ENCODE measurements around the gene PPARD. TPM values are rescaled to one million over a fixed set of nuclear protein-coding genes. Genes with fewer than 3 reads are reported as not detected.
"Not testable (repeated sequence)": the region's sequence is repeated elsewhere in the genome, so short reads cannot be mapped to it uniquely, and the experiment has no call there.

PPARD gene
- total RNA-seq, 1 donor from 2014 or later = 17.5 TPM

DNA sequence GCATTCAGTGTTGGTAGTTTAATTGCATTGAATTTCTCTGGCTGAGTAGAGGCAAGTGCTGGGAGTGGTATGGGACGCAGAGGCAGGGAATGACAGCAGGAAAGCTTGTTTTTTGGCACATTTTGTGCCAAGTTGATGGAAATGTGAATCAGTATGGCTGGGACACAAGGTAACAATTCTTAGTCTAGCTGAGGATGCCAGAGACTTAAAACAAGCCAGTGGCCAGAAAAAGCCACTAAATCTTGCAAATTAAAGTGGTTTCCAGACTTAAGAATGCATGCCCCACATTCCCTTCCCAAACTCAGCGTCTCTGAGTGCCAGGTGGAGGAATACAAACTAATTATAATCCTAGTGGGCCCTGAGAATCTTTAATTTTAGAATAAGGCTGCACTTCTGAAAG lies 35.9 kb downstream of the PPARD start:
- no peak for DNase-seq (ENCODE audit: low spot score)

DNA sequence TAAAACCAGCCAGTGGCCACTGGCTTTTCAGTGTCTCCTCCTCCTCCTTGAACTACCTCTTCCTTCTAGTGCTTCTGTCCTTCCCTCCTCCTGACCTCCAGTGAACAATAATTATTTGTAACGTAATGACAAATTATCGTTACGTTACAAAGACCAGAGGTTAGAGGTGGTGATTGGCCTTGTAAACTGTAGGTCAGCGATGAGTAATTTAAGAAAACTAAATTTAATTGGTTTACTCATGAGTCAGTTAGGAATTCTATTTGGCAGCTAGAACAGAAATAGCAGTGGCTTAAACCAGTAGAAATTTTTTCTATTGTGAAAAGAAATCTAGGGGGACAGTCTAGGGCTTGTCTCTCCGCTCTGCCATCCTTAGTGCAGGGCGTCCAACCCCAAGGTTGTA lies 38.8 kb downstream of the PPARD start:
- no peak for DNase-seq (ENCODE audit: low spot score)

DNA sequence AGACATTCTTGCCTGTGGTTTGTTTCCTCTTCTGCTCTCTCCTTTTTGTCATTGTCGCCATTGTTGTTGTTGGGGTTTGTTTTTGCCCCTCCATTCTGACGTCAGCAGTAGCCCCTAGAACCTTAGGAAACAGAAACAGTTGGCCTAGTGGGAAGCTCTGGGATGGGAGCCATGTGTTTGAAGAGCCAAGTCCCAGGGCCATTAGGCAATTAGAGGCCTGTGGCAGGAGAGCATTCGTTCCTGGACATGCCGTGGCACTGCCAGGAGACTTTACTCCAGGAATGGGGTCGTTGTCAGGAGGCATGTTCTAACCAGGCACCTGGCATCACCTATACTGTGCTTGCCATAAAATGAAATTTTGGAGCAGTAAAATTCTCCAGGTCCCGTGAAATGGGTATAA lies 39.7 kb downstream of the PPARD start:
- DNase-seq (ENCODE audit: low spot score) = no peak

DNA sequence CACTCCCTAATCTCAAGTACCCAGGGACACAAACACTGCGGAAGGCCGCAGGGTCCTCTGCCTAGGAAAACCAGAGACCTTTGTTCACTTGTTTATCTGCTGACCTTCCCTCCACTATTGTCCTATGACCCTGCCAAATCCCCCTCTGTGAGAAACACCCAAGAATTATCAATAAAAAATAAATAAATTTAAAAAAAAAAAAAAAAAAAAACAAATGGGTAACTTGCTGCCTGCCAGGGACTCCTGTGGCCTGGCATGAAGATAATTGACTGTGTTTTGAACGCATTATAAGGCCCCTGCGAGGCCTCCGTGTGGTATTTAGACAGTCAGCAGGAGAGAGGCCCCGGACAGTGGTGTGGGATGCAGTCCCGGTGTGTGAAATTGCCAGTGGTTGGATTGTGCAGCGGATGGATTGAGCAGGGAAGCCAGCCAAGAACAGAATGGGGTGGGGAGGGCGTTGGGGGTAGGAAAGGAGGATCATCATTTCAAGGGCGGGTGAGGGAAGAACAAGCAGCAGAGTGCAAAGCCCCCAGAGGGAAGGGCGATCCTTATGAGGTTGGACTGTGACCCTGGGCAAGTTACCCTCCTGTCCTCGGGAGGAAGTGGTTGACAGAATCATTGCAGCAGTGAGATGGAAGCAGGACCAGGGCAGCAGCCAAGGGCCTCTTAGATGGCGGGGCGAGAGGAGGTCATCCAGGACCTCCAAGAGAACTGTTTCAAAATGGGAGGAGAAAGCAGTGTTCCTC lies 43.3 kb downstream of the PPARD start:
- DNase-seq (ENCODE audit: low spot score) = no peak

DNA sequence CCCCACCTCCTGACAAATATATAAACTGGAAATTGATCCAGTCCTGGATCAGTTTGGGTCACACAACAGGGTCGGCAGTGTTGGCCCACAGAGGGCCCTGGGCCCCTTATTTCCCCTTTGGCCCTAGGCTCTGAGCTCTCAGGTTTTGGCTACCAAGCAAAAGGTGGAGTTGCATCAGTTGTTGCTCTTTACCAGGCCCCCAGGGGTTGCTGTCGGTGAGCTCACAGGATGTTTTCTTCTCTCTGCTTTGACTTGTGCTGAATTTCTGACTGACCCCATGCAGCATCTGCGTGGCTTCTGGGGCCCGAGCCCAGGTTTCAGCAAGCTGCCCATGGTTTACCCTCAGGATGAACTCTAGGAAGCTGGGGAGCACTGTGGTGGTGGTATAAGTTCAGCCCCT lies 44.6 kb downstream of the PPARD start:
- no peak for DNase-seq (ENCODE audit: low spot score)

DNA sequence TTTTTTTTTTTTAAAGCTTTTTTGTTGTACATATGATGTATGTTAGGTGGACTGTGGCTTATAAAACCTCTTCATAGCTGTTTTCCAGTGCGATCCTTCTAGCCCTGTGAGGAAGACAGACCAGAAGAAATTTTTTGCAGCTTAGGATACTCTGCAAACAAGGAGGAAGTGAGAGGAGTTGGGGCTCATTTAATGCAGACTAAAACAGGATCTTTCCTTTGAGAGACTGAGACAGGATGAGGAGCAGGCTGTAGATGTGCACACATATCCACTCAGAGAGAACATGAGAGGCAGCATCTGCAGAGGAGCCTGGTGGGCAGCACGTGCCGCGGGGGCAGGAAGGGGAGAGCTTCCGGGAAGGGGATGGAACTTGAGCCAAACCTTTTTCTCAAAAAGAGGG lies 45.7 kb downstream of the PPARD start:
- no peak for DNase-seq (ENCODE audit: low spot score)

DNA sequence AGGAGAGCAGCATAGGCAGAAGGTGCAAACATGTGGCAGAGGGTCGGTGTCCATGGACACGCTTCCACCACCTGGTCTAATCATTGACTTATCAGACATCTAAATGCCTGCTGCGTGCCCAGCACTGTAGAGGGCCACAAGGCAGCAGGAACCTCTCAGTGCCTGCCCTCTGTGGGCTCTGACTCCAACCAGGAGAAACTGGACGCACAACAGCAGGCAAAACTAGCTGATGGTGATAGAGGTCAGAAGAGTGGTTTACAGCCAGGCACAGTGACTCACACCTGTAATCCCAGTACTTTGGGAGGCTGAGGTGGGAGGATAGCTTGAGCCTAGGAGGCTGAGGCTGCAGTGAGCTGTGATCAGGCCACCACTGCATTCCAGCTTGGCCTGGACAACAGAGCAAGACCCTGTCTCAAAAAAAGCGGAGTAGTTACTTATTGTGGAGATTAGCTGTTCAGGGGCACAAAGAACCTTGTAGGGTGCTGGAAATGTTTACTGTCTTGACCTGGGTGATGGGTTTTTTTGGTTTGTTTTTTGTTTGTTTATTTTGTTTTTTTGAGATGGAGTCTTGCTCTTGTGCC lies 46.5 kb downstream of the PPARD start:
- DNase-seq (ENCODE audit: low spot score) = no peak

DNA sequence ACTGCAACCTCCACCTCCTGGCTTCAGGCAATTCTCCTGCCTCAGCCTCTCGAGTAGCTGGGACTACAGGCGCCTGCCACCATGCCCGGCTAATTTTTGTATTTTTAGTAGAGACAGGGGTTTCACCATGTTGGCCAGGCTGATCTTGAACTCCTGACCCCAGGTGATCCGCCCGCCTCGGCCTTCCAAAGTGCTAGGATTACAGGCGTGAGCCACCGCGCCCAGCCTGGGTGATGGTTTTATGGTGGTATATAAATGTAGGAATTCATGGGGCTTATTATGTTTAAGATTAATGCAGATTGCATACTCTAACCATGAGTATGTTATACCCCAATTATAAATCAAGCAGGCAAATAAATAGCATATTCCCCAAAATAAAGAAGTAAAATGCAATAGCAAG lies 47.0 kb downstream of the PPARD start:
- DNase-seq (ENCODE audit: low spot score) = not testable (repeated sequence)

DNA sequence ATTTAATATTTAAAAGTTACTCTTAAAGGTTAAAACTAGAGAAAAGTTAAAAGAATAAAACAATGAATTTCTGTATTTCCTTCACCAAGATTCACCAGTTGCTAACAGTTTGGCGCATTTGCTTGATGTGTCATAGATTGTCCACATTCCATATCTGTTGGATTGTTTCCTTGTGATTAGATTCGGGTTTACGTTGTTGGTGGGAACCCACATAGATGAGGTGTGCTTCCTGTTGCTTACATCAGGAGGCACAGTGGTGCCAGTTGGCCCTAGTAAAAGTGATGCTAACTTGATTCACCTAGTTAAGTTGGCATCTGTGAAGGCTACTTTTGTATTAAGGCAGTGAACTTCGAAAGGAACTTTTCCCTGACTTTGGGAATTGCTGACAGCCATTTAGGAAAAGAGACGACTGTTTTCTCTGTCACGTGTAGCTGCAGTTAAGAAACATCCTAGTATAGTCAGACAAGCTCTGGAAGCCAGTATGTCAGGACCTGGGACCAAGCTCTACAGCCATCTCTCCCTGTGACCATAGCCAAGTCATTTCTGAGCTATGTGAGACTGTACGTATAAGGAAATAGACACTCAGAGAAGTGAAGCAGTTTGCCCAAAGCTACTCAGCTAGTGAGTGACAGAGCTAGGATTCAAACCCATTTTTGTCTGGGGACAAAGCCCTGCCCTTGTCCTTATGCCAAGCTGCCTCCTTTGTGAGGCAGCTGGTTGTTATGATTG lies 49.0 kb downstream of the PPARD start:
- no peak for DNase-seq (ENCODE audit: low spot score)

DNA sequence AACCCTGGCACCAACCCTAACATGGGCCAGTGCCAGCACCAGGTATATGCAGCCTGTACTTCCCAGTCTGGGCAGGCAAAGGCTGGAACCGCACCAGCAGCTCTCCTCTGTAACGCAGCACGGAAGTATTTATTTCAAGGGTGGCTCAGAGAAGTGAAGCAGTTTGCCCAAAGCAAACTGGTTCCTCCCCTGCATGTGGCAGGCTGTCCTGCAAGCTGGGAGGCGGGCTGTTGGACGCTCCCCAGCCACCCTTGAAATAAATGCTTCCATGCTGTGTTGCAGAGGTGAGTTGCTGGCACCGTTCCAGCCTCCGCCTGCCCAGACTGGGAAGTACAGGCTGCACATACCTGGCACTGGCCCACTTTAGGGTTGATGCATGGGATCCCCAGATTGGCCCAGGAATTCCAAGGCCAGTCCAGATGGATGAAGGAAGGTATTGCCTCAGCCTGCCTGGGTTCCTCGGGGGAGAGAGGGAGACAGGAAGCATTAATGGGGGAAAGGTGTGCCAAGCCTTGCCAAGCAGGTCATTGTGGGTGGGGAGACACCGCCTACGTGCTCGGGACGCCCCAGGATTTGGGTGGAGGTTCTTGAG lies 49.8 kb downstream of the PPARD start:
- DNase-seq (ENCODE audit: low spot score) = no peak

DNA sequence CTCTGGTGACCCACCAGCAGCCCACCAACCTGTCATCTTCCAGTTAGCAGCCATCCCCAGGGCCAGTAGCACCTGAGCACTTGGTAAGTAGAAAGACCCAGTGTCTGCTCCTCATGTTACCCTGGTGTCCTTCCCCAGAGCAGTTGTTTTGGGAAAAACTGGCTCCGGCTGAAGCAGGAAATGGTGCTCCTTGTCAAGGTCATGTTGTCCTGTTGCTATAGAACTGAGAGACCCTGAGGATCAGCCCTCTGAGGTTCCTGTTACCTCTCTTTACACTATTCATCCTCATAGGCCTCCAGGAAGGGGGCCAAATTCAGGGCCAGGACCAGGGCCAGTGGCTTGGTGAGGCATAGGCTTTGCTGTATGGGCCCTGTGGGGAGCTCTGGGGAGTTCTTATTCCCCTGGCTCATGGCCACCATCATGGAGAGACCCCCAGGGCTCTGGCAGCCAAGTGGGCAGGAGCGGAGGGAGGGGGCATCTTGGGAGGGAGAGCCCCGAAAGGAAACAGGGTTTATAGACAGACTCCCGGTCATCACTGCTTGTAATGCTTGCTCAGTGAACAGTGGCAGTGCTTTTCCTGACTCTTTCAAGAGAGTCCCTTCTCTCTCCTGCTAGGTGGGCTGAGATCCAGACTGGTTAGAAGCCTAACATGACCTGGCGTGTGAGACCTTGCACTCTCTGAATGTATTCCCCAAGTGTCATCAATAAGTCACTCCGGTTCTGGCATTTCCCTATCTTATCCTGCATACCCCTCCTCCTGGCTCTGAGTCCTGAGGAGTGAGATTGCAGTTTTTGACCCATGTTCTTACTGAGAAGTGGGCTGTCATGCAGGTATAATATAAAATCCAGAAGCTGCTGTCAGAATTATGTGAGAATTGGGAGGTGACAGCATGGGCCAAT lies 50.7 kb downstream of the PPARD start:
- DNase-seq (ENCODE audit: low spot score) = no peak

DNA sequence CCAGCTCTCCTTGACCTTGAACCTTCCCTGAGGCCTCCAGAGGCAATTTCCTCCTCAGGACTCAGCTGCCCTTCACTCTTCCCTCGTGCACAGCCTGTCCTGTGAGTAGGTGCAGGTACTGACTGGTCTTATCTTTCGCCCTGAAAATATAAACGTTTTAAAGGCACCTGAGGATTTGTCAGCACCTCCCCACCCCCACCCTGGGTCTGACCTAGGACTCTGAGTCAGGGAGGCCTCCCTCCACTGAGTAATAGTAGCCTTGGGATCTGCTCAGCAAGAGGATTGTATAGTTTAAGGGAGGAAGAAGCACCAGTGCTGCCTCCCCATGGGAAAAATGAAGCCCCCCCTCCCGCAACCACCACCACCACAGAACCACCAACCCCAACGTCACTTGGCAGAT lies 54.6 kb downstream of the PPARD start:
- DNase-seq (ENCODE audit: low spot score) = no peak

DNA sequence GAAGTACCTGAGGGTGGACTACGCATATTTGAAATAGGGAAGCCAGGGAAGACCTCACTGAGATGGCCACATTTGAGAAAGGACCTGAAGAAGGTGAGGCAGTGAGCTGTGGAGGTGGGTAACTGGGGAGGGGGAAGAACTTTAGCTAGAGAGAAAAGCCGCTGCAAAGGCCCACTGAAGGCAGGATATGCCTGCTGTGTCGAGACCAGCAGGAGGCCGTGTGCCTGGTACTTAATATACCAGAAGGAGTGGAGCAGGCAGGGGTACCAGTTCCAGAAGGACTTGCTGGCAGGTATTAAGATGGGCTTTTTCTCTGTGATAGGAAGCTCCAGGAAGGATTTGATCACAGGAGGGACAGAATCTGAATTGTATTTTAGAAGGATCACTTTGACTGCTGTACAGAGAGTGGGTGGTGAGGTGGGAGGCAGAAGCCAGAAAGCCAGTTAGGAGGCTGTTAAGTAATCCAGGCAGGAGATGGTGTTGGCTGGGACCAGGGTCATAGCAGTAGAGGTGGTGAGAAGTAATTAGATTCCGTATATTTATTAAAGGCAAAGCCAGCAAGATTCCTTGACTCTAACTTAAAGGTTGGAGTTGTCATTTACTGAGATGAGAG lies 55.6 kb downstream of the PPARD start:
- DNase-seq (ENCODE audit: low spot score) = no peak

DNA sequence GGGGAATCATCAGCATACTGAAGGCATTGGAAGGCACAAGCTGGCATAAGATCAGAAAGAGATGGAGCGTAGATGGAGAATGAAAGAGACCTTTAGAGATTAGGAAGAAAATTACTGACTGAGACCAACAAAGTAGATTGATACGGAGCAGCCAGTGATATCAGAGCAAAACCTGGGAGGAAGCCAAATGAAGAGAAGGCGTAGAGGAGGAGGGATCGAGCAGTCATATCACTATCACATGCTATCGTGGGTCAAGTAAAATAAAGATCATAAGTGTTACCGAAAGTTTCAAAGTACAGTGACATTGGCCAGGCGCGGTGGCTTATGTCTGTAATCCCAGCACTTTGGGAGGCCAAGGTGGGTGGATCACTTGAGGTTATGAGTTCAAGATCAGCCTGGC lies 56.2 kb downstream of the PPARD start:
- DNase-seq (ENCODE audit: low spot score) = no peak

DNA sequence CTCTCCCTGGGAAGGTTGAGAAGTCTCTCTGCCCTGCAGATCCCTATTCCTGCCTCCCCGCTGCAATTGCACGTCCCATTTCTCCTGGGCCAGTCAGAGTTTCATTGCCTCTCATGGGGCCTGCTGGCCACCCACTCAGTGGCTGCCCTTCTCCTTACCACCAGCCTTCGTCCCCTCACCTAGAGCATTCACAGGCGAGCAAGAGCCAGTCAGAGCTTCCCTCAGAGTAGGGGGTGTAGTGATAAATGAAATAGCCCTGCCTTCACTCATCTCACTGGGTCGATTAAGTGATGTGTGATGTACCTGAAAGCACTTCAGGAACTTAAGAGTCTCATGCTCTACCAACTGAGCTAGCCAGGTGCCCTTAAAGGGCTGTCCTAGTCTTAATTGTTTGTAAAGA lies 57.8 kb downstream of the PPARD start:
- DNase-seq (ENCODE audit: low spot score) = no peak

DNA sequence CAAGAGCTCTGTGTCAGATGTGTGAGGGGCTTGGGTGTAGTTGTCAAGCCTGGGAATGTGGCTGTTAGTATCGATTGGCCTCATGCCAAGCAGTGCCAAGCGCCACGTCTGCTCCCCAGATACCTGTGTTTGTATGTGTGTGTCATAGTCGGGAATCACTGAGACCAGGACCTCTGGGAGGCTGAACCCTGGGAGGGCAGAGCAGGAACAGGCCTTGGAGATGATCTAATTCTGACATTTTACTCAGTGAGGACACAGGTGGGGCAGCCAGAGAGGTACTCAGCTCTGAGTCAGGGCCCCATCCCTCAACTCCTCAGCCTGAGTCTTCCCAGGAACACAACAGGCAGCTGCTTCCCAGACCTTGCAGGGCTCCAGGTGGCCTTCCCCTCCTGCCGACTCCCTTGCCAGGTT lies 58.5 kb downstream of the PPARD start:
- no peak for DNase-seq (ENCODE audit: low spot score)

DNA sequence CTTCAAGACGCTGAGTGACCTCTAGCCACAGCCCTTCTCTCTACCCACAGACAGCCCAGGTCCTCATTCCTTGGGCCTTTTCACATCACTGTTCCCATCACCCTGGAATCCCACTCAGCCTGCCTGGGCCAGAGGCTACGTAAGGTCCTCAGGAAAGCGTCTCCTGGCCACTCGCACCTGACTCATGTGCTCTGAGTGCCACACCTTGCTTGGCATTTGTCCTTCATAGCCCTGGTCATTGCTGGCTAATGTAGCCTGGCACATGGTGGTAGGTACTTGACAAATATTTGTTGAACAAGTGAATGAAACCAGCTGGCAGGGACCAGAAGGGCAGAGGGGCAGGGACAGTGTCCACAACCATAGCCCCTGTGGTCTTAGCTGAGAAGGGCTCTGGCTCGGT lies 59.2 kb downstream of the PPARD start:
- no peak for DNase-seq (ENCODE audit: low spot score)

DNA sequence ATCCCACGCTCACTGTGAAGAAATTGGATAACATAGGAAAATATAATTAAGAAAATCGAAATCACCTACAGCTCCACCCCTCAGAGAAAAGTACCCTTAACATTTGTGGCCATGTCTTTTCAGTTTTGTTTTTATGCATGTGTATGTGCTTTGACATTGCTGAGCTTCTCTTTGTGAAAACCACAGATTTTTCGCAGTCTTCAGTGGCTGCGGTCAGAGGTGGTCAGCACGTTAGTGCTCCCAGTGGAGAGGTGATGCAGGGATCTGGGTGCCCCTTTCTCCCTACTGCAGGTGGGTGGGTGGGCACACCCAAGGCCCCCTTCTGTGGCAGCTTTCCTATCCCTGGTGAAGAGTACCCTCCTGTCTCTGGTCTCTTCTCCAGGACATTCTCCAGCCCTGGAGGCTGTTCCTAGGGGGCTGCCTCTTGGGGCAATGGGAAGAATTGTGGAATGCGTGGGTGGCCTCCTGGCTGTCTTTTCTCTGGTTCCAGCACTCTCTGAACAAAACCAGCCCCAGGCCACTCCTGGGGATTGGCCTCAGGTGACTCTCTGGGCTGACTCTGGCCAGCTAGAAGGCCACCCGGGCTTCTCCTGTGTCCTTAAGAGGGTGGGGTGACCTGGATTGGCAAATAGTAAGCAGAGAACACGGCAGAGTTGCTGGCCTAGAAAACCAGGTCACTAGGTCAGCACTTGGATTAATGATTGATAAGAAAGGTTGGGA lies 59.9 kb downstream of the PPARD start:
- DNase-seq (ENCODE audit: low spot score) = no peak

DNA sequence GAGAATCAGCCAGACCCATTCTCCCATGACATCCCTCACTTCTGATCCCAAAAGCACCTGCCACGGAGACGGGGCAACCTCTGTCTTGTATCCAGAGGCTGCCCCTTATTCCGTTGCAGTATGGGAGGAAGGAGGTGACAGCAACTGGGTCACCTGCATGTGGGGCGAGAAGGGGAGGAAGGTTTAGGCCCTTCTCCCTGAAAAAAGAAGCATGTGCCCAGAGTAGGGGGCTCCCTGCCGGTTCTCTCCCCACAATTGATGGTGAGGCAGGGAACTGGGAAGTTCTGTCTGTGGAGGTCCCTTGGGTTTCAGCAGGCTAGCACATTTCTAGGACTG lies 60.5 kb downstream of the PPARD start:
- DNase-seq (ENCODE audit: low spot score) = no peak
